Hepatocyte (in vitro differentiated cells): ENCODE measurements around the gene ZNF232. TPM values are rescaled to one million over a fixed set of nuclear protein-coding genes. Genes with fewer than 3 reads are reported as not detected.
"Not testable (repeated sequence)": the region's sequence is repeated elsewhere in the genome, so short reads cannot be mapped to it uniquely, and the experiment has no call there.

Source experiments
- DNase-seq: peaks from one replicate; pipeline ENCODE4 v3.0.0-alpha.2; 2016; ENCODE audit warnings: low spot score
- H2AFZ ChIP-seq: fragments of 200-600 bp; sonication (generic); 2 replicates; pipeline ENCODE4 v1.6.0; 2016; ENCODE audit warnings: antibody characterized with exemption, mild to moderate bottlenecking
- H3K27ac ChIP-seq: fragments of 200-600 bp; sonication (generic); 2 replicates; pipeline ENCODE4 v1.5.1; 2016; ENCODE audit warnings: mild to moderate bottlenecking
- H3K27me3 ChIP-seq: fragments of 200-600 bp; sonication (generic); 2 replicates; pipeline ENCODE4 v1.6.1; 2016
- H3K36me3 ChIP-seq: fragments of 200-600 bp; sonication (generic); replicated peaks from 2 replicates; pipeline ENCODE4 v1.5.1; 2016; ENCODE audit warnings: low read depth; ENCODE audit not compliant: insufficient read depth
- H3K4me1 ChIP-seq: fragments of 200-600 bp; sonication (generic); 2 replicates; pipeline ENCODE4 v1.5.1; 2016; ENCODE audit warnings: mild to moderate bottlenecking, moderate library complexity; ENCODE audit not compliant: insufficient read depth
- H3K4me2 ChIP-seq: fragments of 200-600 bp; sonication (generic); 2 replicates; pipeline ENCODE4 v1.6.0; 2016
- H3K4me3 ChIP-seq: fragments of 200-600 bp; sonication (generic); 2 replicates; pipeline ENCODE4 v1.5.1; 2016; ENCODE audit warnings: mild to moderate bottlenecking
- H3K79me2 ChIP-seq: fragments of 200-600 bp; sonication (generic); 2 replicates; pipeline ENCODE4 v1.6.0; 2017; ENCODE audit warnings: mild to moderate bottlenecking
- H3K9me2 ChIP-seq: fragments of 200-600 bp; sonication (generic); replicated peaks from 2 replicates; pipeline ENCODE4 v1.6.0; 2017; ENCODE audit warnings: mild to moderate bottlenecking; ENCODE audit not compliant: insufficient read depth
- H3K9me3 ChIP-seq: fragments of 200-600 bp; sonication (generic); 2 replicates; pipeline ENCODE4 v1.5.1; 2016; ENCODE audit warnings: low read depth, mild to moderate bottlenecking
- H4K20me1 ChIP-seq: fragments of 200-600 bp; sonication (generic); 2 replicates; pipeline ENCODE4 v1.6.0; 2016; ENCODE audit warnings: mild to moderate bottlenecking; ENCODE audit not compliant: insufficient read depth, poor library complexity, severe bottlenecking
- EZH2 ChIP-seq: fragments of 200-600 bp; sonication (generic); IDR thresholded peaks from 2 replicates; pipeline ENCODE4 v1.6.1; 2016; ENCODE audit warnings: antibody characterized with exemption, mild to moderate bottlenecking, borderline replicate concordance
- EZH2phosphoT487 ChIP-seq: fragments of 200-600 bp; sonication (generic); IDR thresholded peaks from one replicate; pipeline ENCODE4 v1.6.1; 2018; ENCODE audit warnings: antibody characterized with exemption, mild to moderate bottlenecking, low read depth, moderate library complexity; ENCODE audit not compliant: unreplicated experiment, severe bottlenecking
- WGBS: methylation state at CpG from one replicate; pipeline ENCODE4 v1.1.6; 2016; ENCODE audit warnings: low lambda C conversion rate; ENCODE audit errors: missing lambda C conversion rate; 5-methylcytosine and 5-hydroxymethylcytosine counted together
- polyA plus RNA-seq: library from polyadenylated mRNA; unstranded; fragments of >200 nt; fragmentation: Nextera tagmentation; extraction: Ambion mirVana; gene quantifications from 2 replicates; pipeline ENCODE4 v1.2.1, GENCODE V29; 2016
- total RNA-seq: library from RNA; depleted of rRNA; stranded (reverse); fragments of >200 nt; gene quantifications from 2 replicates; pipeline ENCODE4 v1.2.3, GENCODE V29; 2014
- TF ChIP-seq, protein P1 (sequence below): fragments of 200-600 bp; sonication (generic); IDR thresholded peaks from 2 replicates; pipeline ENCODE4 v1.5.1; 2016; ENCODE audit warnings: antibody characterized with exemption, mild to moderate bottlenecking; ENCODE audit not compliant: poor library complexity

Gene ZNF232
- total and polyA plus RNA-seq, 2 experiments from 2014 or later, result 10.1 to 12.0 TPM

DNA sequence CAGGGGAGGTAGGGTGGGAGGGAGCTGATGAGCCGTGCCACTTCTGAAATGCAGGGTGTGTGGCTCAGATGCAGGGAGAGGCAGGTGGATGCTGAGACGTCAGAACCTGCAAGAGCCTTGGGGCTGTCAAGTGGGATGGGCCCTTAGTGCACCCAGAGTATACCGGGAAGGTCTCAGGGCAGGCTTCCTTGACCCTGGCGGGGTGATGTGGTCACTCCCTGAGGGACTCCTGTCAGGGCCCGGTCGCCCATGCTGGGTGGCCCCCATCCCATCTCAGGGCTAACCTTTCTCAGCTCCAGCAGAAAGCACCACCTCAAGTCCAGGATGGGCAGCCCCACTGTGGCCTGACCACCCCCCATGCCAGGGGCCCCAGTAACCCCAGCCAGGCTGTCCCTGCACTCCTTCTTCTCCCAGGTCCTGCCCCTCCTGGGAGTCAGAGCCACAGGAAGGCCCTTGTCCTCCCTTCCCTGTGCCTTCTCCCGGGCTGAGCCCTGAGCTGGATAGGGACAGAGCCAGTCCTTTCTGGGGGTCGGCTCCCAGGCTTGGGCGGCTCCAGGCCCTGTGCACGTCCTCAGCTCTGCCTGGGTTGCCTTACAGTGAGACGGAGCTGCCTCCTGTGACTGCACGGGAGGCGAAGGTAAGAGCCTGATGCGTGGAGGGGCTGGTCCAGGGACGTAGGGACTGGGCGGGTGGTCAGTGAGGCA, 20.3 kb upstream of the ZNF232 start:
- not testable (repeated sequence) for H3K4me3 ChIP-seq, DNase-seq

DNA sequence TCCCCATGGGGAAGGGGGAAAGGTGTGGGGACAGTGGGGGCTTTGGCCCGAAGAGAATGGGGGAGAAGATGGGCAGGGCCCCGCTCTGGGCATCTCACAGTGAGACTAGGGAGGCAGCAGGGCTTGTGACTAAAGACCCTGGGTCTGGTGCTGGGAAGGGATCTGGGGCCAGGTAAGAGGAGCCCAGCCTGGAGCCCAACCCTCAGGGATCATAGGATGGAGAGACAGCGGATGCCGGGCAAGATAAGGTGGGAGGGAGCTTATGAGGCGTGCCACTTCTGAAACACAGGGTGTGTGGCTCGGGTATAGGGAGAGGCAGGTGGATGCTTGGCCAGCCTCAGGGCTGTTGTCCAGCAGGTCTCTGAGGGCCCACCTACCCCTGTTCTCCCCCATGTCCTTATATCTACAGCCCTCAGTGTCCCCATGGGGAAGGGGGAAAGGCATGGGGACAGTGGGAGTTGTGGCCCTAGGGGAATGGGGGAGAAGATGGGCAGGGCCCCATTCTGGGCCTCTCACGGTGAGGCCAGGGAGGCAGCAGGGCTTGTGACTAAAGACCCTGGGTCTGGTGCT, 19.6 kb upstream of the ZNF232 start:
- Histone ChIP-seq H3K4me2 (no peak overlapping the region), H2AFZ (no peak overlapping the region), H3K9me3 (no peaks in the 10 kb centered on the region), H3K79me2 (no peaks in the 10 kb centered on the region), H3K4me3 (no peak overlapping the region), H3K27ac (no peak overlapping the region), H3K9me2 (no peaks in the 10 kb centered on the region), H3K27me3 (no peaks in the 10 kb centered on the region), H3K4me1 (no peaks in the 10 kb centered on the region), H3K36me3 (no peaks in the 10 kb centered on the region), H4K20me1 (no peaks in the 10 kb centered on the region)
- no peak for DNase-seq
- WGBS, result 90% methylated on average over 6 of the region's 7 CpGs
- TF ChIP-seq EZH2phosphoT487, result no peak
- TF ChIP-seq EZH2, result no peak
- TF ChIP-seq, protein P1, sequence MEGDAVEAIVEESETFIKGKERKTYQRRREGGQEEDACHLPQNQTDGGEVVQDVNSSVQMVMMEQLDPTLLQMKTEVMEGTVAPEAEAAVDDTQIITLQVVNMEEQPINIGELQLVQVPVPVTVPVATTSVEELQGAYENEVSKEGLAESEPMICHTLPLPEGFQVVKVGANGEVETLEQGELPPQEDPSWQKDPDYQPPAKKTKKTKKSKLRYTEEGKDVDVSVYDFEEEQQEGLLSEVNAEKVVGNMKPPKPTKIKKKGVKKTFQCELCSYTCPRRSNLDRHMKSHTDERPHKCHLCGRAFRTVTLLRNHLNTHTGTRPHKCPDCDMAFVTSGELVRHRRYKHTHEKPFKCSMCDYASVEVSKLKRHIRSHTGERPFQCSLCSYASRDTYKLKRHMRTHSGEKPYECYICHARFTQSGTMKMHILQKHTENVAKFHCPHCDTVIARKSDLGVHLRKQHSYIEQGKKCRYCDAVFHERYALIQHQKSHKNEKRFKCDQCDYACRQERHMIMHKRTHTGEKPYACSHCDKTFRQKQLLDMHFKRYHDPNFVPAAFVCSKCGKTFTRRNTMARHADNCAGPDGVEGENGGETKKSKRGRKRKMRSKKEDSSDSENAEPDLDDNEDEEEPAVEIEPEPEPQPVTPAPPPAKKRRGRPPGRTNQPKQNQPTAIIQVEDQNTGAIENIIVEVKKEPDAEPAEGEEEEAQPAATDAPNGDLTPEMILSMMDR, result no peak

More for the DNA sequence above, 20.3 kb upstream of the ZNF232 start:
- not testable (repeated sequence) for H3K4me2 ChIP-seq, H4K20me1 ChIP-seq, H3K27ac ChIP-seq, H3K27me3 ChIP-seq, H3K9me3 ChIP-seq, H3K4me1 ChIP-seq, H2AFZ ChIP-seq, H3K79me2 ChIP-seq, H3K36me3 ChIP-seq, H3K9me2 ChIP-seq
- WGBS, result 89% methylated on average over 16 of the region's 16 CpGs

DNA sequence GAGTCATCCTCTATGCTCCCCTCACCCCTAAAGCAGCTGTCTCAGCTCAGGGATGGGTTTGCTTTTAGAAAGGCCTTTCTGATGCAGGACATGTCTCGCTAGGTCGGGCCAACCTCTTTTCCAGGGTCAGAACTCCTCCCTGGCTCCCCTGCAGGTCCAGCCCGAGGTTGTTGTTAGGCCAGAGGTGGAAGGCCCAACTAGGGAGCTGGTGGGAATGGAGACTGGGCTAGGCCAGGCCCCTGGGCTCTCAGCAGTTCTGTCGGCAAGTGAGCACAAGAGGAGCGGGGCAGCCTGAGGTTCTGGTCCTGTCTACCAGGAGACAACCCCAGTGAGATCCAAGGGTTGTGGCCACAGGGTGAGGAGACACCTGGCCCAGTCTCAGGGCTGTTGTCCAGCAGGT, 19.0 kb upstream of the ZNF232 start:
- H4K20me1 ChIP-seq, H3K79me2 ChIP-seq, H3K9me3 ChIP-seq, DNase-seq, H3K27ac ChIP-seq, H3K4me2 ChIP-seq, H3K27me3 ChIP-seq, H2AFZ ChIP-seq, H3K9me2 ChIP-seq, H3K4me1 ChIP-seq, H3K36me3 ChIP-seq, H3K4me3 ChIP-seq: not testable (repeated sequence)
- 93% methylated on average over 5 of the region's 5 CpGs for WGBS

DNA sequence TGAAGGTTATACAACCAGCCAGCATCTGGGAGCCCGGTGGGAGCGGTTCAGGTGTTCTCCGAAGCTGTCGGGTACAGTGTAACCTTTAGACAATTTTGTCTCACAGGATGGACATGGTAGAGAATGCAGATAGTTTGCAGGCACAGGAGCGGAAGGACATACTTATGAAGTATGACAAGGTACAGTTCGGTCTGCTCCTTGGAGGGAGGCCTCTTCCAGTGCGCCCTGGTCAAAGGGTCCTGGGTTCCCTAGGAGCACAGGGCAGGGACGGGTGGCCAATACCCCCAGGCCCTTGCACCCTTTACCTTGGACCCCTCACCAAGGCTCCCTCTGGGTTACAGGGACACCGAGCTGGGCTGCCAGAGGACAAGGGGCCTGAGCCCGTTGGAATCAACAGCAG, 18.6 kb upstream of the ZNF232 start:
- WGBS, result 90% methylated on average over 10 of the region's 10 CpGs
- not testable (repeated sequence) for DNase-seq

DNA sequence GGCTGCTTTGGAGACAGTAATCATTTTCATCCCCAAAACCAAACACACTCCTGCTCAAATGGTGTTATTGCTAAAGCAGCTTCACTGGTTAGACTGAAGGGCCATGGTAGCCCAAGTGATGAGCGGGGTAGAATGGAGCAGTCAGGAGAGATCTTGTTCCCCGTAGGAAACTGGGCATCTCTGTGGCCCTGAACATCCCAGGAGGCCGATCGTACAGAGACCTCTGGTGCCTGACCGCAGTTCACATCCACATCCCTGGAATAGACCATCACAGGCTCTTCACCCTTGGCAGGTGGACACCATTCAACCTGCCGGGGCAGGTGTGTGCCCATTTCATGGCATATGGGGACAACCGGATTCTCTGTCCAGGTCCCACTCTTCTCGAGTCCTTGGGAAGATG, 18.1 kb upstream of the ZNF232 start:
- H3K27me3 ChIP-seq, H3K27ac ChIP-seq, H3K9me2 ChIP-seq, H3K4me2 ChIP-seq, H3K4me3 ChIP-seq, H4K20me1 ChIP-seq, H2AFZ ChIP-seq, H3K4me1 ChIP-seq, H3K36me3 ChIP-seq, H3K79me2 ChIP-seq, DNase-seq, H3K9me3 ChIP-seq: not testable (repeated sequence)
- WGBS, result 94% methylated on average over 8 of the region's 8 CpGs

More for the DNA sequence above, 18.6 kb upstream of the ZNF232 start:
- H3K9me2 ChIP-seq, H3K79me2 ChIP-seq, H3K27ac ChIP-seq, H2AFZ ChIP-seq, H3K9me3 ChIP-seq, H3K4me2 ChIP-seq, H3K4me3 ChIP-seq, H4K20me1 ChIP-seq, H3K4me1 ChIP-seq, H3K27me3 ChIP-seq, H3K36me3 ChIP-seq: not testable (repeated sequence)
